Left lung (tissue), 10 donors: ENCODE results near the gene RPL3. TPM values are rescaled to one million over a fixed set of nuclear protein-coding genes. Genes with fewer than 3 reads are reported as not detected.
"Not testable (repeated sequence)": the region's sequence is repeated elsewhere in the genome, so short reads cannot be mapped to it uniquely, and the experiment has no call there.

Source experiments
- ATAC-seq: fragments of 200-7000 bp; cut with Tn5 transposase; one replicate; pipeline ENCODE4 v1.9.1; 2020; ENCODE audit warnings: moderate library complexity
- DNase-seq, 4 donors: peaks; one replicate each; pipeline ENCODE4 v3.0.0-alpha.2; 2013 to 2020
- H3K27ac ChIP-seq, 2 donors: fragments of 200-600 bp; sonication (generic) in 1 of 2; one replicate each; pipeline versions ENCODE4 v1.5.0 to v1.8.0; 2020 to 2021
- H3K27me3 ChIP-seq, 2 donors: fragments of 200-600 bp; sonication (generic) in 1 of 2; one replicate each; pipeline versions ENCODE4 v1.5.0 to v1.8.0; 2020 to 2021
- H3K36me3 ChIP-seq, 2 donors: fragments of 200-600 bp; sonication (generic) in 1 of 2; one replicate each; pipeline versions ENCODE4 v1.5.0 to v1.8.0; 2020 to 2021
- H3K4me1 ChIP-seq, 2 donors: fragments of 200-600 bp; one replicate each; pipeline ENCODE4 v1.8.0; 2021
- H3K4me3 ChIP-seq, 2 donors: fragments of 200-600 bp; sonication (generic) in 1 of 2; one replicate each; pipeline versions ENCODE4 v1.5.0 to v1.8.0; 2020 to 2021; ENCODE audit warnings: mild to moderate bottlenecking in 1 of 2
- H3K9me3 ChIP-seq, 2 donors: fragments of 200-600 bp; sonication (generic) in 1 of 2; one replicate each; pipeline versions ENCODE4 v1.5.0 to v1.8.0; 2020 to 2021
- CTCF ChIP-seq, 2 donors: fragments of 200-600 bp; sonication (generic) in 1 of 2; IDR thresholded peaks; one replicate each; pipeline versions ENCODE4 v1.5.0 to v1.8.0; 2021; ENCODE audit warnings: antibody characterized with exemption in 2 of 2
- intact Hi-C, 2 donors: fragments of 100-400 bp; cut with DNase I; formaldehyde crosslinking; loops; one replicate each; pipeline versions ENCODE4 v1.11.2 to v1.14.2; 2022
- polyA plus RNA-seq, 6 donors: library from polyadenylated mRNA; unstranded; fragments of 120-200 nt; gene quantifications; one replicate each; pipeline ENCODE4 v1.2.1, GENCODE V29; 2013; ENCODE audit not compliant: insufficient read length in 6 of 6
- total RNA-seq, 2 donors: library from RNA; stranded (reverse); fragmentation: NEBNext Ultra II Directional; extraction: Animal tissue kit (Norgen Biotek cat#: 25700); gene quantifications; one replicate each; pipeline ENCODE4 v1.2.1, GENCODE V29; 2021
- donor health status: DM: no; HTN: yes; CAD: no.
- donor health status: DM: no; HTN: no; CAD: no.

The RPL3 gene
- total and polyA plus RNA-seq, 8 donors: 1,506 to 3,842 (median 3,632) TPM

- Histone ChIP-seq H3K36me3 (no peaks in the 10 kb centered on the region), H3K9me3 (no peaks in the 10 kb centered on the region), H3K4me3 (no peak overlapping the region), H3K27ac (no peak overlapping the region), H3K4me1 (peaks cover 0 to 9% of the 10 kb centered on the region in 2 donors), H3K27me3 (no peaks in the 10 kb centered on the region)
- TF ChIP-seq CTCF (IDR thresholded peaks at IDR 0.05): no peak
- no peak for DNase-seq
- intact Hi-C loops: no loop called here
- peak; percentile 11 for ATAC-seq
These were observed 8.8 kb upstream of the RPL3 start for GRCh38 chr22:39327995-39328754.

- DNase-seq (no peak), ATAC-seq (no peak)
- TF ChIP-seq CTCF (IDR thresholded peaks at IDR 0.05): no peak
- intact Hi-C loops: no loop called here
- Histone ChIP-seq H3K9me3 (no peaks in the 10 kb centered on the region), H3K4me3 (no peak overlapping the region), H3K27me3 (no peaks in the 10 kb centered on the region), H3K36me3 (no peaks in the 10 kb centered on the region), H3K4me1 (peaks cover 0 to 9% of the 10 kb centered on the region in 2 donors), H3K27ac (no peak overlapping the region)
These were observed 6.0 kb upstream of the RPL3 start for GRCh38 chr22:39325392-39325932.

- Histone ChIP-seq H3K4me3 (peak overlapping the region; percentile 76 to 77), H3K27ac (peak overlapping the region; percentile 98 to 99), H3K4me1 (peaks cover 23 to 39% of the 10 kb centered on the region in 2 donors), H3K36me3 (peaks cover 1 to 25% of the 10 kb centered on the region in 2 donors)
- H3K27me3 ChIP-seq, intact Hi-C loops, H3K9me3 ChIP-seq, ATAC-seq, DNase-seq: not testable (repeated sequence)
These were observed 1.2 kb upstream of the RPL3 start for GRCh38 chr22:39320616-39321029.

GRCh38 chr22:39318507-39319283, 728 bp downstream of the RPL3 start:
- DNase-seq (no peak), ATAC-seq (peak; percentile 30)
- intact Hi-C loops: loop anchor here in 1 of 2 donors (10.0 kb wide), 1 partner anchor 144 kb away; no protein-coding TSS in a partner anchor
- H3K27me3 ChIP-seq: no peaks in the 10 kb centered on the region
- H3K9me3 ChIP-seq: no peaks in the 10 kb centered on the region
- no peak for TF ChIP-seq CTCF (IDR thresholded peaks at IDR 0.05)
- peaks cover 10 to 45% of the 10 kb centered on the region in 2 donors for H3K36me3 ChIP-seq
- peaks cover 29 to 57% of the 10 kb centered on the region in 2 donors for H3K4me1 ChIP-seq
- H3K4me3 ChIP-seq: peak overlapping the region; percentile 76 to 77
- H3K27ac ChIP-seq: peak overlapping the region; percentile 98 to 99

- intact Hi-C loops: loop anchor here in 1 of 2 donors (10.0 kb wide), 1 partner anchor 143 kb away; no protein-coding TSS in a partner anchor
- Histone ChIP-seq H3K36me3 (peaks cover 10 to 52% of the 10 kb centered on the region in 2 donors), H3K27ac (peak overlapping the region; percentile 98 to 99), H3K4me3 (peak overlapping the region; percentile 76 to 77), H3K9me3 (no peaks in the 10 kb centered on the region), H3K27me3 (no peaks in the 10 kb centered on the region), H3K4me1 (peaks cover 29 to 65% of the 10 kb centered on the region in 2 donors)
- ATAC-seq (no peak), DNase-seq (no peak)
- TF ChIP-seq CTCF (IDR thresholded peaks at IDR 0.05): no peak
These were observed 1.5 kb downstream of the RPL3 start for GRCh38 chr22:39317775-39318506.
